GM18499 (cell line): Measurements from ENCODE around the gene SMAD6.

Source experiments
- ATAC-seq: cut with Tn5 transposase; IDR thresholded peaks from one replicate; pipeline ENCODE4 v1.9.1; 2021; ENCODE audit warnings: moderate number of reproducible peaks; ENCODE audit not compliant: insufficient read depth, unreplicated experiment

Gene SMAD6

DNA sequence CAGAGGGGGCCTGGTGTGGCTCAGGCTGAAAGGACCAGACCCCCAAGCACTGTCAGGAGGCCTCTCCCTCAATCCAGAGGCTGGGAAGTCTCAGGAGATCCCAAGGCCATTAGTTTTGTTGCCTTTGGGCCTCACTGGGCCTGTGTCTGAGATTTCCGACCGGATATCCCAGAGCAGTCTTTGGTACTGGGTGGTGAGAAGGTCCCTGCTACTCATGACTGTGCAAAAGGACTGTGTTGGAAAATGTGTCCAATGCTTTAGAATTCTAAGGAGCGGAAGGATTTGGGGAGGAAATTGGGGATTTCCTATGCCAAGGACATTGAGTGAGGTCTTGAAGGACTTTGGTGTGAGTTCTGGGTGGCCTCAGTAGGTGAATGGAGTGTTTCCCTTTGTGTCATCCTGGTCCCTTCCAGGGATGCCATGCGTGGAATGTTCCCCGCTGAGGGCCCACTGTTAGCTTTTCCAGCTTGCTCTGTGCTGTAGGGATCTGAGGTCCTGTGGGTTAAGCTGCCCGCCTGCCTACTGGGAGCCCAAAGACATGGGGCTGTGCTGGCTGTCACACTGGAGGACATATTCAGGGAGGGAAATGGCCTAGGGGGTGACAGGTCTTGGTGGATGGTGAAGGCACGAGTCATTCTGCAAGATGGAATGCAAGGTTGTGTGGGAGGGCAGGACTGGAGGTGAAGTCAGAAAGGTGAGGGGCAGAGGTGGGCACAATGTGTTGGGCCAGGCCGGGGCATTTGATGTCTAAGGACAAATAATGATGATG lies 16.4 kb downstream of the SMAD6 start:
- ATAC-seq, result no peak

DNA sequence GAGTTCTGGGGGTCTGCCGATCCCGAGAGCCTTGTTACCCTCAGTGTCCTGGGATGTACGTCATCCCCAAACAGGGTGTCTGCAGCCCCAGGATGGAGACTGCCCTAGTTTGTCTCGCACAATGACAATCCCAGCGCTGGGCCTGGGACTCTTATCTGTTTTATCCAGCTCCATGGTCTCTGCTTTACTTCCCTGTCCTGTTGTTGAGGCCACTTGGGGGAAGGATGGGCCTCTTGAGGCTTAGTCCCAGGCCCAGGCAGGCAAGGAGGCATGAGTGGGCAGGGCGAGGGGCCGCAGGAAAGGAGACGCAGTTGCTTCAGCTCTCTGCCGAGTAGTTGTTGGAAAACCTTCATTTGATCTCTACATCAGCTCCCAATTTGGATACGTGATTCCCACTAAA lies 17.4 kb downstream of the SMAD6 start:
- no peak for ATAC-seq

DNA sequence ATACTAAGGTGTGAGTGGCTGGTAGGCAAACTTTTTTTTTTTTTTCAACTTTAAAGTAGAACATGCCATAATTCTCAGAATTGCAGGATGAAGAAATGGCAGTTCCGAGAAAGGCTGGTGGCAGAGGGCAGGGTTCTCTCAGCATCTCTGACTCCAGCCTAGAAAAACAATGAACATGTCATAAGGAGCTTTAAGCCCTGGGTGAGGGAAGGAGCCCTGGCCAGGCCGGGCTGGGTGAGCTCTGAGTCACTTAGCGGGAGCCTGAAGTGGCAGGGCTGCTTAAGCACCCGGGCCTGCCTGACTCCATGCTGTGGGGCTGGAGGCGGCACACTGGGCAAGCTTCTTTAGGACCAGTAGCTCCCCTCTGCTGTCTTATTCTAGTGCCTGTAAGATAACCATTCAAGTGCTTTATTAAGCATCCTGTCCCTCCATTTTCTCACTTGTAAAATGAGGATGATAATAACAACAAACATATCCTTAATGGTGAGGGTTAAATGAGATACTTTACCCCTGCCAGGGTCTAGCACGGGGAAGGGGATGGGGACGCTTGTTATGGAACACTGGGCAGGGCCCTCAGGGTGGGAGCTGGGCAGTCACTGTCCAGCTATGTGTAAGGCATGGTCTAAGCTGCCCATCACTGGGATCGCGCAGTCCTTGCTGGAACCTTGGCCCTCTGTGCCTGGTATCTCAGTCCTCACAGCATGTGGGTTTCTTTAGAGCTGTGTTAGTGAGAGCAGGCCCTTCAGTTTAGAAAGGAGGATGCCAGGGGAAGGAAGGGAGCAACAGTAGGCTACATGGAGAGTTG lies 18.4 kb downstream of the SMAD6 start:
- ATAC-seq, result no peak

DNA sequence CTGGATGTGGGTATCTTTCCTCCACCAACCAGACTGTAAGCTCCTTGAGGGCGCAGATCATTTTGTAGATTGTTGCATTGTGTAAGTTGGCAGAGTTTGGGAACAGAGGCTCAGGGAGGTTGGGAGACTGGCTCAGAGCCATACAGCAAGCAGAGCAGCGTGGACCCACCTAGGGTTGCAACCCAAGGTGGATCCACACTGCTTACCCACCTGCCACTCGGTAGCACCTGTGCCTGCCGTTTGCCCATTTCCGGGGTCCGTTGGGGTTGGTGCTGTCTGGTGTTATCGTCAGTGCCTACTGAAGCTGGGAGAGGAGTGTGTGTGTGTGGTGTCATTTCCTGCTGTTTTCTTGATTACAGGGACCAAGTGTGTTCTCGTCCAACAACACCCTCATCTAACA lies 19.0 kb downstream of the SMAD6 start:
- ATAC-seq, result no peak

DNA sequence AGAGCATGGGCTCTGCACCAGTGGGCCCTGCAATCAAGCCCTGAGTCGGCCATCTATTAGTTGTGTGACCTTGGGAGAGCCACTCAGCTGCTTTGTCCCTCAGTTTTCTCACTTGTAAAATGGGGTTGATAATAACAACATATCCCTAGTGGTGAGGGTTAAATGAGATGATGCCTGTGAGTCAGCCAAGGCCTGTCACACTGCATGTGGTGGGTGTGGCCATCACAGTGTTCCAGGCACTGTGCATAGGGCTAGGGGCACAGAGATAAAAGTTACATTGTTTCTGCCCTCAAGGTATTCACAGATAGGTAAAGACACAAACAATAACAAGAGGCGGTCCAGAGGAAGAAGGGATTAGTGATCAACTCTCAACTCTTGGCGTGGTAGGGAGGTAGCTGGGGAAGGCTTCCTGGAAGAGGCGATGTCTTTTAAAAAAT lies 19.5 kb downstream of the SMAD6 start:
- ATAC-seq, result no peak

DNA sequence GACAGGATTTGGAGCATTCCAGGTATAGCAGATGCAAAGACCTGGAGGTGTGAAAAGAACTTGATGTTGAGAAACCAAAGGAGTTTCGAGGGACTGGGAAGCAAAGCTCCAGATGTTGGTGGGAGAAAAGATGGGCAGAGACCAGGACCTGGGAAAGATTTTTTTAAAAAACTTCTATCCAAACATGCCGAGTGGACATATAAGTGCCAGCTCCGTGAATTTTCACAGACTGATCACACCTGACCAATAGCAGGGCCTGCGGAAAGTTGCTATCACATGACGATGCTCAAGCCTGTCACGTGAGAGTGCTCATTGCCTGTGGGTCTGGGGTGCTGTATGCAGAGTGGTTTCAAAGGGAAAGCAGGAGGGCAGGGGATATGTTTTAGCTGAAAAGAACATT lies 19.9 kb downstream of the SMAD6 start:
- ATAC-seq, result no peak

DNA sequence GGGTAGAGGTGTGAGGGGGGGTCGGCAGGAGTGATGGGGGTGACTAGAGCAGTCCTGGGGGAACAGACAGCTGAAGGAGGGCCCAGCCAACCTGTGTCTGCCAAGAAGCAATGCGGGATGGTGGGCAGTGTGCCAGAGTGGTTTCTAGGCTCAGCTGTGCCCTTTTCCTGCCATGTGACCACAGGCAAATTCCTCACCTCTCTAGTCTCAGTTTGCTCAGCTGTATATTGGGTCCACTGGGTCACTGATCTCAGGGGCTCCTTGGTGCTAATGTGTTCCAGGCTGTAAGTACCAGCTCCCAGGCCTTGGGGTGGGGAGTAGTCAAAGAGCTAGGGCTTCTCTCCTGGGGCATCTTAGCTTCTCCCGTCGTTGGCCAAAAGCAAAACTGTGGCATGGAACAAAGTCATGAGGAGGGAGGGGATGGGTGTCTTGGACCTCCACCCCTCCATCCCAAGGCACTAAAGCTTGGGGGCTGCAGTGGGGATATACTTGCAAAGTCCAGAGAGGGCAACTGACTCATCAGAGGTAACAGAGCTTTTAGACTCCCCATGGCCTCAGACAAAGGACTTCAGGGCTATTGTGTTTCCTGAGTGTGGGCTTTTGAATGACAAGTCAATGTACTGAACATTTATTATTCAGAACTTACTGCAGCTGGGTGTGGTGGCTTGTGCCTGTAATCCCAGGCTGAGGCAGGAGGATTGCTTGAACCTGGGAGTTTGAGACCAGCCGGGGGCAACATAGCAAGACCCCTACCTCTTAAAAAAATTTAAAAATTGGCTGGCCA lies 20.9 kb downstream of the SMAD6 start:
- no peak for ATAC-seq

DNA sequence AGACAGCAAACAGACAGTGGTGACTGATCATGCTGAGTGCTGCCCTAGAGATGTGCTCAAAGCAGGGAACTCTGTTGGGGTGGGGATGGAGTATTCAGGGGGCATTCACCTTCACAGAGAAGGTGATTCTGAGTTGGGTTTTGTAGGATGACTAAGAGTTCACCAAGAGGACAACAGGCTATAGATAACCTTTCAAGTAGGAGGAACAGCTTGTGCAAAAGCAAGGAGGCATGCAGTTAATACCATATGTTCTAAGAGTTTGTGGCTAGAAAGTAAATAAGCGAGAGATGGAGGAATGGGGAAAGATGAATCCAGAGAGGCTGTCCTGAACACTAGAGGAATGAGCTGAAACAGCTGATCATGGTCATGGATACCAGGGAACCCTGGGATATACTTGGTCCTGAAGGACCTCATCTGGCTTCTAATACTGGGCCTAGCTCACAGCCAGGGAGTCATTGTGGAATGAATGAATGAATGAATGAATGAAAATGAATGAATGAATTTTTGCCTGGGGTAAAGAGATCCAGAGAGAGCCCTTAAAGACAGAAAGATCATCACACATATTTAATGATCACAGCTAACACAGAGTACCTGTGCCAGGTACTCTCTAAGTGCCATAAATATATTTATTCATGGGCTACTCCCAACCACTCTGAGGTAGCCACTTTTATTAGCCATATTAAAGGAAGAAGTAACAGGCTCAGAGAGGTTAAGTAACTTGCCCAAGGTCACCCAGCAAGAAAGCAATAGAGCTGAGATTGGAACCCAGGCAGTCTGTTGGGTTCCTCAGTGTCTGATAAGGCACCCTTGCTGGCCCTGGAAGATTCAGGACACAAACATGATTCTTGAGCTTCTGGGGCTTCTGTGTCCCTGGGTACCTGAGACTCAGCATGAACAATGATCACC lies 22.0 kb downstream of the SMAD6 start:
- no peak for ATAC-seq

DNA sequence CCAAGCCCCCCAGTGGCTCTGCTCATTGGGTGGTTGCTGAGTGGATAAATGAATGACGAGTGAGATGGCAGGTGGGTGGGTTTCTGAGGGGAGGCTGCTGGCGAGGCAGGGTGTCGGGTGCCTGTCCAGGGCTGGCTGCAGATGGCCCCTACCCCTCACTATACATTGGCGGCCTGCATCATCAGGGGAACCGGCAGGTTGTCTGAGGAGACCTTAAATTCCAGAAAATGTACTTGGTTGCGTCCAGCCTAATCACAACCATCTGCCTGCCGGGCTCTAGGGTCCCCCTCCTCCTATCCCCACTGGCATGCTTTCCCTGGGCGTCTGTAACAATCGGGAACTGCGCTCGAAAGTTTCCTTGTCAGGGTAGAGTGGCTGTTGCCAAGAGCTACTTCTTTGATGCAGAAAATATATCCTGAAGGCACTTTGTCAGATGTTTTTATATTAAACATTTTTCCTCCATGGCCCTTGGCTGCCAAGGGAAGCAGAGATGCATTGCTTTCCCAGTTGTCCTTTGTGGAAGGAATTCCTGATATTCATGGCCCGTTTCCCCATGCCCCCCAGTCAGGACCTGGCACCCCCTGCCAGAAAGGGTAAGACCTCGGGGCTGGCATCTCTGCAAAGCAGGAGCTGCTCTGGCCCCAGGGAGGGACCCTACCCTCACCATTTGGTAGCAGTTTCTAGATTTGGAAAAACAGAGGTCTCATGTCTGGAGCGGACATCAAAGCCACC lies 22.9 kb downstream of the SMAD6 start:
- no peak for ATAC-seq

DNA sequence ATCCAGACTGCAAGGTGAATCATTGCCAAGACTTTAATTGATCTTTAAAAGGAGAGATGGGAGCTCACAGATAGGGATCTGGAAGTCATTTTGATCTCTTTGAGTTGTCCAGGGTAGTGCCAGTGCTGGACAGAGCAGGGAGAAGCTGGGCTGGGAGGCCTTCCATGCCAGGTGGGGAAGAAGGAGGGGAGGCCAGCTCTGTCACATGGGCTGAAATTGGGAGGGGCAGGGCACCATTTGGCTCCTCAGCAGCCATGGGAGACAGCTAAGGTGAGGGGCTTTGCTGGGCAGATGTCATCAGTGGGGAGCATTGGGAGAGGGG lies 23.4 kb downstream of the SMAD6 start:
- ATAC-seq, result no peak

DNA sequence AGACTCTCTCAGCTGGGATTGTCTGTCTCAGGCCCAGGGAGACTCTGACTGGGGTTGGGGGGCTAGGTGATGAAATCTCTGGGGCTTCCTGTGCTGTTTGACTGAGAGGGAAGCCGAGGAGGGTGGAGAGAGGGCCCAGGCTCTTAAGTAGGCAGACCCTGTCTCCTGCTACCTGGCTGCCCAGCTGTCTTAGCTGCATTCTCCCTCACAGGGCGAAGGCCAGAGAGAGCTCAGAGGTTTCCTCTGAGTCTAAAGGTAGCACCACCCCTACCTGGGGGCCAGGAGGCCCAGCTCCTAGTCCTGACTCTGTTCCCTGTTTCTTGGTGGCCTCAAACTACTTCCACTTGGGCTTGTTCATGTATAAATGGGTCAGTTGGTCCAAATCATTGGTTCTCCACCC lies 24.4 kb downstream of the SMAD6 start:
- no peak for ATAC-seq

DNA sequence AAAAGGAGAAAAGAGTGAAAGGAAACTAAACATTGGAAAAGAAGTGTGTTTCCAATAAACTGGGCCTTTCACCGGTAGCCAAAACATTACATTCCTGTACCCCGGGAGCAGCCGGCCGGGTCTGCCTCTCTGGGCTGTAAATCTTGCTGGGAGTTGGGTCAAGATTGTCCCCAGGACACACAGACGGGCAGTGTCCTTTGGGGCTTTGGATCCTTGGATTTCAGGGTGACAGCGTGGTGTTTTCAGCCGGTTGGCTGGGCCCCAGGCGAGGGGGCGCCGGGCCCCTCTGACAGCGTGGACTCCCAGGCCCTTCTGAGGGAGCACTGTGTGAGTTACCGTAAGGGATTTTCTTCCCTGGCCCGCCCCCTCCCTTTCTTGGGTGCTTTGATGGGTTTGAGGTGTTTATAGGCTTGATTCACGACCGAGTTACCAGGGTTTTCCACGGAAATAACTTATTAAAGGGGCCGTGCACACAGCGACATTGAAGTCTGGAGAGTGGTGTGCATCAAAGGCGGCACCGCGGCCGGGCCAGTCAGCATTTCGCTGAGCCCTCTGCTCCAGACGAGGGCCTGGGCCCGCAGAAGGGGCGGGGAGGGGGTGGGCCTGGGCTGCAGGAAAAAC lies 27.4 kb downstream of the SMAD6 start:
- ATAC-seq, result no peak

DNA sequence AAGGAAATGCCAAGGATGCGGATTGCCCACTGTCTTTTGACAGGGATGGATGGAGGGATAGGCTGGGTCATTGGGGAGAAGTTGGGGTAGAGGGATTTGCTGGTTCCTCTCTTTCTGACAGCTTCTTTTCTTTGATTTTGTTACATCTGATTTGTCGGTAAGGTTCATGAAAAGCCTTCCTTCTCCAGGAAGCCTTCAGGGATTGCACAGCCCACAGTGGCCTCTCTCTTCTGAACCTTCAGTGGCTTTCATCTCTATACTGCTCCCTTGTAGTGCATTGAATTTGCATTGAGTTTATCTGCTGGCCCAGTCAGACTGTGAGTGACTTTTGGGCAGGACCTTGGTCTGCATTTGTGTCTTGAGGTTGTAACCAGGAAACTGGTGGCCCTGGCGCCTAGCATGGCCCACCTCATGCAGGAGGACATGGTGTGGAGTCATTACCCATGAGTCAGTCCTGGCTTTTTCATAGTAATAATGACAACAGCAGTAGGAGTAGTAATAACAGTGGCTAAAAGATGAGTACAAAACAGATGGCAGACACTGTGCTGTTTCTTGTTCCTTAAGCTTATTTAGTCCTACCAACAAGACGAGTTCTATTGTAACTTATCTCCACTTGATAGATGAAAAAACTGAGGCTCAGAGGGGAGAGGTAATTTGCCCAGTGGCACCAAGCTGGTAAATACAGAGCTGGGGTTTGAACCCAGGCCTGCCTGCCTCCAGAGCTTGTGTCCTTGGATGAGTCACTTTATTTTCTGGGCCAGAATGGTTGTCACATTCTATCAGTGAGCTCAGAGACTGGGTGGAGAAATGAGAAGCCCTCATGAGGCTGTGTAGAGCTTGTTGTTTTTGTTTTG lies 28.4 kb downstream of the SMAD6 start:
- no peak for ATAC-seq

DNA sequence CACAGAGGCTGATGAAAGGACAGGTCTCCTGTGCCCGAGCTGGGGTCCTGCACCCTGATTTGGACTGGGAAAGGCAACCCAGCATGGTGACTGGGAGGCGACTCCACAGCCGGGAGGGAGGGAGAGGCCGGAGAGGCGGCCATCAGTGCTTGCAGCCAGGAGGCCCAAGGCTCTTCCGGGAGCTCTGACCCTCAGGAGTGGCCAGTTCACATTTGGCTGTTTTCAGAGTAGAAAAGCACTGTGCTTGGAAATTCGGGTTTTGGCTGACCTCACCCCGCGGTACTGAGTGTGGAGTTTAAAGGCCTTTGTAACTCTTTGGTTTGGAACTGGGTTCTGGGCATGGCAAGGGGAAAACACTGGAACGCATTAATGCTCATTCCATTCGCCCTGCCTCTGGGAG lies 31.9 kb downstream of the SMAD6 start:
- ATAC-seq, result no peak

DNA sequence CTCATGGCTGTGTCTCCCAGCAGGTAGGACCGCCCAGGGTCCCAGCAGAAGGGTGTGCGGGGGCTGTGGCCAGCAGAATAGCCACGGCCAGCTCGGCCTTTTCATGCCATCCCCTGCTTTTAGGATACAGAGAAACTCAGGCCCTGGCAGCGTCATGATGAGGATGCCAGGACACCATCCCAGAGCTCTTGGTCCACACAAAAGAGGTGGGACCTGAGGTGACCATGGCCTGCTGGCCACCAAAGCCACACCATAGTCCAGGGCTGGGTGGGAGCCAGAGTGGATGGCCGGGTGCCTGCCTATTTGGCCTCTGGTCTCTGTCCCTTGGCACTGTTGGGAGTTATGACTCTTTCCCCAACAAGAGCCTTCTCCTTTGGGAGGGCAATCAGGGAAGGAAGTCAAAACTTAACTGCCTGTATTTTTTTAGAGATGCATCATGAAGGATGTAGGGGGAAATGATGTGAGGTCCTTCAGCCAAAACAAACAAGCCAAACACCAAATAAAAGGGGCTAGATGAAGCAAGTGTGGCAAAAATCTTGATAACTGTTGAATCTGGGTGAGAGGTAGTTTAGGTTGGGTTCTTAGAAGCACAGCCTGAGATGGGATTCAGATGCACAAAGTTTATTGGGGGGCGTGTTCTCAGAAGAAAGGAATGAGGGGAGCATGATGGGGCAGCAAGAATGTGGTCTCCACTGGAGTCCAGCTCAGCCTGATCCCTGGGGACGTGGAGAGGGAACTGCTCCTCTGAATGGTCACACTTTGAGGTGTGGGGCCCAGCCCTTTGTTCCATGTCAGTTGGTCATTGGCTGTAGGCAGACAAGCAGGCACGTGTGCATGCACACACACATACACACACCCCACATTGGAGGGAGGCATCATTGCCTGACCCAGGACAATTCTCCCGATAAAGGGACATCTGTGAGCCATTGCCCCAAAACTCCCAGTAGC lies 33.2 kb downstream of the SMAD6 start:
- ATAC-seq, result no peak

DNA sequence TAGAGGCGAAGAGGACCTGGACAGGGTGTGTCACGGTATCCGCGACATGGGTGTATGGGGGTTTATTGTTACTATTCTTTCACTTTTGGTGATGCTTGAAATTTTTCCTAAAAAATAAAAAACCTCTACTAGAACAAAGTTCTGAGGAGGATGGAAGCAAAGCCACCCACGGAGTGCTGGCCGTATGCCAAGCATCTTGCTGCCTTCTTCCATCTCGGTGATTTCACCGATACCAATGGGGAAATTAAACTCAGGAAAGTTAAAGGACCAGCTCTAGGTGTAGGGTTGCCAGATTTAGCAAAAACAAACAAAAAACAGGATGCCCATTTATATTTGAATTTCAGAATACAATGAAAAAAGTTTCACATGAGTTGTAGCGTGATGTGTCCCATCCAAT lies 33.9 kb downstream of the SMAD6 start:
- no peak for ATAC-seq
